Renal pelvis (tissue), 12 donors: ENCODE data around the gene TFAP2B. TPM values are rescaled to one million over a fixed set of nuclear protein-coding genes. Genes with fewer than 3 reads are reported as not detected.
A peak's percentile ranks its signal among the peaks of the same experiment; 100 is the strongest.

ENCODE experiments used
- DNase-seq: peaks from one replicate; pipeline ENCODE4 v3.0.0-alpha.2; 2013
- long read RNA-seq, 16 experiments: transcript quantifications; one replicate each; lab custom pipeline, GENCODE V29; 2026
- polyA plus RNA-seq, 3 donors: library from polyadenylated mRNA; unstranded; fragments of 120-200 nt; gene quantifications; one replicate each; pipeline ENCODE4 v1.2.1, GENCODE V29; 2013; ENCODE audit not compliant: insufficient read length in 3 of 3

Gene TFAP2B
- polyA plus RNA-seq = 10 to 100 TPM; 11.8 to 17.1 (median 12.2) TPM
- long read RNA-seq, donor 1, full-length matches to known transcripts = 16 of 30 reads
- long read RNA-seq, donor 1, partial matches to known transcripts = 14 of 30 reads
- long read RNA-seq, donor 1, other reads (novel, unspliced or antisense) = 0 of 30 reads
- long read RNA-seq, donor 2, full-length matches to known transcripts = 22 of 40 reads
- long read RNA-seq, donor 2, partial matches to known transcripts = 0 of 40 reads
- long read RNA-seq, donor 2, other reads (novel, unspliced or antisense) = 18 of 40 reads
- long read RNA-seq, donor 3, transcript TFAP2B-203 (2 exons, 835 nt) = major isoform, 22 of 22 reads
- long read RNA-seq, donor 3, partial matches to known transcripts = 0 of 22 reads
- long read RNA-seq, donor 3, other reads (novel, unspliced or antisense) = 0 of 22 reads
- long read RNA-seq, donor 4, transcript TFAP2B-203 (2 exons, 835 nt) = major isoform, 14 of 22 reads
- long read RNA-seq, donor 4, partial matches to known transcripts = 0 of 22 reads
- long read RNA-seq, donor 4, other reads (novel, unspliced or antisense) = 8 of 22 reads
- long read RNA-seq, donor 5, full-length matches to known transcripts = 4 of 4 reads
- long read RNA-seq, donor 5, partial matches to known transcripts = 0 of 4 reads
- long read RNA-seq, donor 5, other reads (novel, unspliced or antisense) = 0 of 4 reads
- long read RNA-seq, donor 6, transcript TFAP2B-203 (2 exons, 835 nt) = major isoform, 12 of 29 reads
- long read RNA-seq, donor 6, partial matches to known transcripts = 0 of 29 reads
- long read RNA-seq, donor 6, other reads (novel, unspliced or antisense) = 17 of 29 reads
- long read RNA-seq, donor 7, full-length matches to known transcripts = 20 of 20 reads
- long read RNA-seq, donor 7, partial matches to known transcripts = 0 of 20 reads
- long read RNA-seq, donor 7, other reads (novel, unspliced or antisense) = 0 of 20 reads
- long read RNA-seq, donor 8, partial matches to known transcripts = 0 of 1 reads
- long read RNA-seq, donor 8, other reads (novel, unspliced or antisense) = 0 of 1 reads
- long read RNA-seq, donor 9, transcript TFAP2B-203 (2 exons, 835 nt) = major isoform, 12 of 24 reads
- long read RNA-seq, donor 9, partial matches to known transcripts = 12 of 24 reads
- long read RNA-seq, donor 9, other reads (novel, unspliced or antisense) = 0 of 24 reads
- long read RNA-seq, donor 10, full-length matches to known transcripts = 10 of 21 reads
- long read RNA-seq, donor 10, partial matches to known transcripts = 0 of 21 reads
- long read RNA-seq, donor 10, other reads (novel, unspliced or antisense) = 11 of 21 reads
- long read RNA-seq, donor 11, transcript TFAP2B-203 (2 exons, 835 nt) = major isoform, 11 of 11 reads
- long read RNA-seq, donor 11, partial matches to known transcripts = 0 of 11 reads
- long read RNA-seq, donor 11, other reads (novel, unspliced or antisense) = 0 of 11 reads
- long read RNA-seq, donor 12, transcript TFAP2B-203 (2 exons, 835 nt) = major isoform, 11 of 11 reads
- long read RNA-seq, donor 12, partial matches to known transcripts = 0 of 11 reads
- long read RNA-seq, donor 12, other reads (novel, unspliced or antisense) = 0 of 11 reads
- long read RNA-seq, donor 13, transcript TFAP2B-203 (2 exons, 835 nt) = major isoform, 19 of 27 reads
- long read RNA-seq, donor 13, partial matches to known transcripts = 0 of 27 reads
- long read RNA-seq, donor 13, other reads (novel, unspliced or antisense) = 8 of 27 reads
- long read RNA-seq, donor 14, full-length matches to known transcripts = 30 of 43 reads
- long read RNA-seq, donor 14, partial matches to known transcripts = 0 of 43 reads
- long read RNA-seq, donor 14, other reads (novel, unspliced or antisense) = 13 of 43 reads
- long read RNA-seq, donor 15, transcript TFAP2B-203 (2 exons, 835 nt) = major isoform, 10 of 21 reads
- long read RNA-seq, donor 15, partial matches to known transcripts = 0 of 21 reads
- long read RNA-seq, donor 15, other reads (novel, unspliced or antisense) = 11 of 21 reads
- long read RNA-seq, donor 16, full-length matches to known transcripts = 15 of 27 reads
- long read RNA-seq, donor 16, partial matches to known transcripts = 0 of 27 reads
- long read RNA-seq, donor 16, other reads (novel, unspliced or antisense) = 12 of 27 reads

DNA sequence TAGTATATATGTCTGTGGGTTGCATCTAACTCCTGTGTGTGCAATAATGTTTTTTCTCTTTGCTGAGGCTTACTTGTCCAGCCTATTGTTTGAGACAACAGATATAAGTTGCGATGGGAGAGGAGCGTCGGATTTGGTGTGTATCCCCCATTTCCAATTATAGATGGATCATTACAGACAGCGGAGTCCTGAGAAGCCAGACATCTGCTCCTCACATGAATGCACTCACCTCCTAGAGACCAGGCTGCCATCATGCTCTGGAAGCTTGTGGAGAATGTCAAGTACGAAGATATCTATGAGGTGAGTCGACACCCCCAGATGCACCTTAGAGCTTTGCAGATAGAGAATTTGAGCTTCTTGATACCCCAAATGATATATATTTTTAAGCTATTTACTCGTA lies at the start of gene TFAP2B:
Gene TFAP2B (plus strand): TSS at position 199 of the 400 bp plus-strand sequence. CDS start 21 bp downstream, at position 220.
- DNase-seq = no peak

DNA sequence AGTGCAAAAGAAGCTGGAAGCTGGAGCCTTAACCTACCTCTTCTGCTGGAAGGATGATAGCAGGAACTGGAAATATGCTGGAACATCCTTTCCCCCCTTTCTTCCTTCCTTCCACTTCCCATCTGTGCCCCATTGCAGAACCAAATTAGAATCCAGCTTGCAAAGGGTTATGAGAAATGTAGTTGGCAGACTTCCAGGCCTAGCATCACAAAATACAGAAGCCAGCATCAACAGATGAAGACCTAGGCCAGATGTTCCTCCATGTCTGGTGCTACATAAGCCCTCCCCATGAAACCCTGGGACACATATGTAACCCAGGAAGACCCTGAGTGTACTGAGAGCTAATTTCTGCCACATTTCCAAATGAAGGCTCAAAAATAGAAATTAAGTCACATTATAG lies 40.0 kb upstream of the TFAP2B start:
- DNase-seq = no peak

DNA sequence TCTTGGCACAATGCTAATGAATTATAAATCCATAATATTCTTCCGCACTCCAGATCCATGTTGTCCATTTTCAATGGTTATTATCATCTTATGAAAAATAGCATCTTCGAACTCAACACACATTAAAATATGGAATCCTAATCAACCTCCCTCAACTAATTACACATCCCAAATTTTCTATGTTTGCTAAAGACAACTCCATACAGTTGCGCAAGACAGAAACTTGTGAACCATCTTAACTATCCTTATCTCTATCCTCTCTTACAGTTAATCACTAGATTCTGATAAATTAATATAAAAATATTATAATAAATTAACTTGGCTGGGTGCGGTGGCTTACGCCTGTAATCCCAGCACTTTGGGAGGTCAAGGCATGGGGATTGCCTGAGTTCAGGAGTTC lies 38.3 kb upstream of the TFAP2B start:
- DNase-seq = no peak

DNA sequence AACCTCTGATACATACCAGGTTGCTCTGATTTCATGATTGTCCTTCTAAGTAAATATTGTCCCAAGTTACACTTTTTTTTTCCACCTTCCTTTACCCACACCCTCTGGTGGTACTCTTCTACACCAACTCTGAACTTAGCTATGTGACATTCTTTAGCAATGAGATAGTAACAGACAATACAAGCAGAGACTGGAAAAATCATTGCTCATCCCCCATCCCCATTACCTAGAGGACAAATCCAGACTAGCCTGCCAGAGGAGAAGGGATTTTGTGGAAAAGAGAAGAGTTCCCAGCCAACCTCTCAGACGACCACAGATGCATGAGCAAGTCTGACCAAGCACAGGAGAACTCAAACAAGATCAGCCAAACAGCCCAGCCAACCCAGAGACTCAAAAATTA lies 32.8 kb upstream of the TFAP2B start:
- DNase-seq = no peak

DNA sequence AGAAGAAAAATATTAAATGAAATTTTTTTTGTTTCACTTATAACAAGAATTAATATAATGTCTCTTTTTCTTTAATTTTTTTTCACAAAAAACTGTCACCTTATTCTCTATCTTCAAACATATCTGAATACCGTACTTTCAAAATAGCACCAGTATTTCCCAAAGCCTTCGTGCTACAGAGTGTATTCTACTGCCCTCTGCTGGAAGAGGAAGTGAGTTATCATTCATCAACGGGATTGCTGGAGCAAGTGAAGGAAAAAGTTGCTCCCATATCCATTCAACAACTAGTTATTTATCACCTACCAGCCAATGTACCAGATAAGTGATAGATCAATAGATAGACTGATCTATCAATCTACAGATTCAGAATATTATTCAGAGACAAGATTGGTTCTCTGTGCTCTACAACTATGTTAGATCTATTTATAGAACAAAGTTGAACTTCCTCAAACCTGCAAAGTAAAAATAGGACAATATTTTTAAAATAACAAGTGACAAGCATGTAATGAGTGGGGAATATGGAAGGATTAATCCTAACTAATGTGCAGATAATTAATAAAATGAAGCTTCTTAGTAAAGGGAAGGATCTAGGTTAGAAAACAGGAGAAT lies 26.7 kb upstream of the TFAP2B start:
- peak; percentile 30 for DNase-seq

DNA sequence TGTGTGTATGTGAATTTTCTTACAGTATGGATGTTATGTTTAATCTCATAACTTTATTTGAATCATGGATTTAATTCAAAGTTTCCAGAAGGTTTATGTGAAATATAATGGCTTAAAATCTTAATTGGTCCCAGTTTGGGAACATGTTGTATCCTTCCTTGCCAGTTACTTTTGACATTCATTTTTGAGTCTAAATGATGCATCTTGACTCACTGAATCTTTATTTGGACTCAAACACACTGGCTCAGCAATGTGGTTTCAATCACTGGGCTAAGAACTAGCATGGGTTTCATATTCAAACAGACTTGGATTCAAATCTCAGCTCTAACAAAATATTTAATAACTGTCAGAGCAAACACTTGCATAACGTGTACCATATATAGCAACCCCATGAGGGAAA lies 25.9 kb upstream of the TFAP2B start:
- no peak for DNase-seq

DNA sequence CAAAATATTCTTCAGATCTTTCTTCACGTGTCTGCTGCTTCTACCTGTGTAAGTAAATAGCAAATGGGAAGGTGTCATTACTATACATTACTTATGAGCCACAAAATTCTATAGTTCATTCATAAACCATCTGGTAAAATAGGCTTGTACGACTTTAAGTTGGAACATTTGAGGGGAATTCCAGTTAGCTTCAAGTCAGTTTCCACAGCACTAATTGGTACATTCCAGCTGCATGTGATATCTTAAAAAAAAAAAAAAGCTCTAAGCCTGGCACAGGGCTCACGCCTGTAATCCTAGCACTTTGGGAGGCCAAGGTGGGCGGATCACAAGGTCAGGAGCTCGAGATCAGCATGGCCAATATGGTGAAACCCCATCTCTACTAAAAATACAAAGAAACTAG lies 23.1 kb upstream of the TFAP2B start:
- no peak for DNase-seq

DNA sequence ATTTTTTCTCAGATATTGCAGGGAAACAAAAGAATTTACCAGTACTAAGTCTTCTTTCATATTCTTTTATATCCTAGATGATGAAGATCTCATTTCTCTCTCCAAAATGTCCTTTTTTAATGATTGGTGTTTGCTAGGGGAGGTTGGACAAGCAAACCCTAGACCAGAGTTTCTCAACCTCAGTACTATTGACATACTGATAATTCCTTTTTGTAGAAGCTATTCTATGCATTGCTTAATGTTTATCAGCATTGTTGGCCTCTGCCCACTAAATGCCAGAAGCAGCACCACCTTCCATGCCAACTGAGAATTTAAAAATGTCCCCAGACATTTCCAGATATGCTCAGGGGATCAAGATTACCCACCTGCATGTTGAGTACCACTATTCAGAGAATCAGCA lies 14.4 kb upstream of the TFAP2B start:
- DNase-seq = no peak

DNA sequence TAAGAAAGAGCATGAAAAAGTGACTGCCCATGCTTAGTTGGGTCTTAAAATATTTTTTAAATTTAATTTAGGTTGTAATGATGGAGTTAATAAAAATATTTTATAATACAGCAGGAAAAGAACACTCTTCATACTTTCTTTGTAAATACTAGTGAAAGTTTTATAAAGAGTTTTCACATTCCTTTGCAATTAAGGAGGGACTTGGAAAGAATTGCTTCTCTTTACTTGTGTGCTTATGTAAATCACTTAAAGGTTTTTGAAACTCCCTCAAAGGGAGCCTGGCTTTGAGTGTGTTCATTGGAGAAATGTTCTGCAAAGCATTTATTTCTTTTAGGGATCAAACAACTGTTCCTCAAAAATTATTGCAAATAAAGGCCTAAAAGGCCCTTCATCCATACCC lies 11.6 kb upstream of the TFAP2B start:
- no peak for DNase-seq

DNA sequence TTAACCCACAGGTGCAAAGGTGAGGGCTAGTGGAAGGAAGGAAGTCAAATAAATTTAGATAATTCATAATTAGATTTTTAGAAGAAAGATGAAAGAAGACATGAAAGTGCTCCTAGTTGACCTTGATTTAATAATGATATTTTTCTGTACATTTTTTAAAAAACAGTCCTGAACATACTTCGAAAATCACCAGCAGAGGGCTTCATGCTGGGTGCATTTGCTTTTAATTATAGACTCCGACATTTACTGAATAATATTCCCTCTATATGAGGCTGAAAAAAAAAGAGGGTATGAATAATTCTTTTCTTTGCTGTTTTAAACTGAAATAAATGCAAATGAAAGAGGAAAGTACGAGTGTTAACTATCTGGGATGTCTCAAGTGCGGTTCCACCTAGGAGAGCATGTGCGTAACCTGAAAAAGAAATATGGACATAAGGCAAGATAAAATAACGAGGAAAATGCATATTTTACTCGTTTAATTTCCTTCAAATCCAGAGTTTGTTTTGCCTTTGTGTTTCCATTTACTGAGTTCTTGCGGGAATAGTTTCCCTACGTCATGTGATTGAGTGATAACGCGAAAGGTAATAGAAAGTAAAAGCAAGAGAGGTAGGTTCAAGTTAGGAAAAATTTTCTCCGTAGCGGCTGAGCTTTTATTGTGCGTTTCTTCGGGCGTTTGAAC lies 3.1 kb upstream of the TFAP2B start:
- DNase-seq = no peak

DNA sequence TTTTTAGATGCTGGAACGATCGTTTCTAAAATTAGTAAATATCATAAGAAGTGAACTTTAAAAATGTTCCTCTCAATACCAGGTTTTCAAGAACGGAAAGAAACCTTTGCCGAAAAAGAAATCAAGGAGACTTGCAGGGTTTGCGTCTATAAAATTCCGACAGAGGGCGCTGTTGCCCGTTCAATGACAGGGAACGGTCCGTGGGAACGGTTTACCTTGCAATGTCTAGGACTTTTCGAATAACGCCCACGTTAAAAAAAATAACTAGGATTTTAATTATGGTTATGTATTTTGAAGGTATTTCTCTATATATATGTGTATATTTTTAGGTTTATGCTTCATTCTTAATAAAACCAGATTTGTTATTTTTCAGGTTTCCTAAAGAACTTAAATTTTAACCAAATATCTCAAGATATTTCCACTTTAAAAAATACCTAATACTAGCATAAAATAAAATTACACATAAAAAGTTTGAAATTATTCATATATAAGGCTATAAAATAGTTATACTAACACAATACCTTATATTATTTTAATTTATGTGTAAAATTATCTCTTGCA lies 2.5 kb upstream of the TFAP2B start:
- peak; percentile 78 for DNase-seq

DNA sequence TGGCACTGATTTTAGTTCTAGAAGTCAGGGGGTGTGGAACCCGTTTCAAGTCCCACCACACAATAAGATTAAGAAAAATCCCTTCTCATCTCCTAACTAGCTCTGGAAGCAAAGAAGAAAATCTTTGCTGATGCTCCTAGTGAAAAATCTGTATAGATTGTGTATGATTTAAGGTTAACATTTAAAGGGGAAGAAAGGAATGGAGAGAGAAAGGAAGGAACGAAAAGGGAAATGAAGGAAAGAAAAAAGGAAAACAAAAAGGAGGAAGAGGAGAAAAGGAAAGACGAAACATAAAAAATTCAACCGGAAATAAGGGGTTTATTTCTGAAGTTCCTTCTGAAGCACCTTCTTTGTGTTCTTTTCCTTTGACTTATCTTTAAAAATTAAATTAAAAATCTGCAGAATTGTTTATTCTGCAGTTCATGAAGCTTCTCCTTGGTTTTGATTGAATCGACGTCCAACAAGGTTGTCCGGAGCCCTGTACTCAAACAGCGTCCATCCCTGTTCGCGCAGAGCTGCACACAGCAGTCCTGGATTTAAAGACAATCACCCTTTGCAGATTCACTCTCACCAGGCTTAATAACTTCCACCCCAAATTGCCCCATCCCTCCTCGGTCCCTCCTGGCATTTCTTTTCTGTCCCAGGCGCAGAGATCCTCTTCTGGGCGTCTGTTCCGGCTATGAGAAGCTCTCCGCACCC lies 1.6 kb upstream of the TFAP2B start:
- DNase-seq = no peak

DNA sequence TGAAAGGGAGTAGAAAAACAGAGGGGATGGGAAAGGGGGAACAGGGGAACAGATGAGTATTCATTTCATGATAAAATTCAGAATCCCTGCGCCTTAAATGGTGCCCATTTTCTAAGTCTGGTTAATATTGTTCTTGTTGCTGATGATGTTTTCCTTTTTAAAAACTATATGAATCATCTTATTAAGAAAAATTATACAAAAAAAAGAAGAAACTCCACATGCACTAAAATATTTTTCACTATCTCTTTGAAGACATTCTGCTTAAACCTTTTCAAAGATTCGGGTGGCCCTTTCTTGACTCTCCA lies 1.1 kb upstream of the TFAP2B start:
- no peak for DNase-seq

DNA sequence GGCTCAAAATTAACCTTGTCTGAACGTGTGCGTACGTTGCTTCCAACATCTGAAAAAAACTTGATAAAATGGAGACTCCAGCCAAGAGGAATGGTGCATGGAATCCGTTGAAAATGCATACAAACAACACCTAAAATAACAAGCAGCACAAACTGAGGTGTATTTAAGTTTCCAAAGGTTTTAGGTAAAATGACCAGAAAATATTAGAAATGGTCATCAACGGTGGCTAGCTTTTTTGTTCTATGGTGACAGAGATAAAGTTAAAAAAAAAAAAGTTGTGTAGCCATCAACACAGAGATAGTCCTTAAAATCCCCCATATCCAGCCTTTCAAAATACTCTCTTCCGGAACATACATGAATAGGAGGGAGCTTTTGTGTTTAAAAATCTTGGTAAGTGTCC lies 651 bp upstream of the TFAP2B start:
- no peak for DNase-seq

DNA sequence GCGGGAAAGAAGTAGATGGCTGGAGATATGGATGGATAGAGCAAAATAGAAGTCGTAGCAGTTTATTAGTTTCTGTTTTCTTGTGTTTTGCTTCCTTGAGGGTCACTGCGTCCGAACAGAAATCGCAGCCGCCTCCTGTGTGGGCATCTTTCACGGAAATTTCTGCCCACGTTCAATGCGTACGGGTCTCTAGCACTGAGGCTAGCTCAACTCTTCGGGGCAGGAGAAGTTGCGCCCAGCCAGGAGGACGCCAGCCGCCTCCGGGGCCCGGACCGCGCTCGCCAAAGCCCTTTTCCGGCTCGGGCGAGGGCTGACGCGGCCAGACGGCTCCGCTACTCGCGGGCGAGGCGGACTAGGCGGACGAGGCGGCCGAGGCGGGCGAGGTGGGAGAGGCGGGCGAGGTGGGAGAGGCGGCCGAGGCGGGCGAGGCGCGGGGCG lies 814 bp downstream of the TFAP2B start:
- no peak for DNase-seq

DNA sequence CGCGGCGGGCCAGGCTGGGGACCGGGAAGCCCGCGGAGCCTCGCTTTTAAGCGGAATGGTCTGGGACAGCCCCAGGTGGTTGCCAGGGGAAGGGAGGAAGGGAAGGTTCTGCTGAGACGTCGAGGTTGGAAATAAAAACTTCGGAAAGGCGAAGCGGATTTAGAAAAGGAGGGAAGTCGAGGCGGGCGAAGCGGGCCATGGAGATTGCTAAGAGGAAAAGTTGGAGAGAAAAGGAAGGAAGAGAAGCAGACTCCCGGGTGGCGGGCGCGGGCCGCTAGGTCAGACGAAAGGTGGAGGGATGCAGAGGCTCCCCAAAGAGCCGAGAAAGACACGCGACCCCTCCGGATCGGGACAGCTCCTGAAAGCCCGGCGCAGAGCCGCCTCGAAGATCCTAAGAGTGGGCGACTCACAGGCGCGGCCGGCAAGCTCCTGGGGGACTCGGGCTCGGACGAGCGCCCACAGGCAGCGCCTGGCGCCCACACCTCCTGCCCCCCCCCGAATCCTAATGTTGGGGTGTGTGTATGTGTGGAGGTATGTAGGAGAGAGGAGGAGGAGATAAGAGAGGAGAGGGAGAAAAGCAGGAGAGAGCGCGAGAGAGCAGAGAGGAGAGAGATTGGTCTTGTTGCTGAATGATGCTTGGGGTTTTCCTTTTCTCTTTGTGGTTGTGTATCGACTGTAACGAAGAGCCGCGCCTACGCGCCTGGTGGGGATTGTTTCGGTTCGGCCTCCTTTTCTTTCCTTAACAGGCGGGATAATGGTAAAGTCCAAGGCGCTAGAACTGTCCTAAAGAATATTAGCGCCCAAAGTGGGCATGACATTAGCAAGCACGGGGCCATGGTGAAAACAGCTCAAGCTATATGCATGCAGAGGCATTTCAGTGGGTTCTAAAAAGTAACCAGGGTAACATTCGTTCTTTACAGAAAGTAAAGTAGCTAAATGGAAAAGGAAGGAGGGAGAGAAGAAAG lies 1.5 kb downstream of the TFAP2B start:
- no peak for DNase-seq

DNA sequence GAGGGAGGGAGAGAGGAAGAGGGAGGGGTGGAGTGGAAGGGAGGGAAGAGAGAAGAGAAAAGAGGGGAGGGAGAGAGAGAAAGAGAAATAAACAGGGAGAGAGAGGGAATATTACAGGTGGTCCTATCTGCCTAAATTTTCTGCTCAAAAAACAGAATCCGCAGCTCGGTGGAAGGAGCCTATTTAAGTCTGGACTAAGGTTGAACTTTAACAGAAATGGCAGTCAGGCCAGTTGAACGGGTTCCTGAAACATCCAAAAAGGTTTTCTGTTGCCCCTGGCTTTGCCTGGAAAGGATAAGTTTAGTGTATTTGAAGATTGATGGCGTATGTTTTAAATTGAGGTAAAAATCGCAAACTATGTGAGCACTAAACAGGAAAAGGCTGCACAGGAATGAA lies 2.2 kb downstream of the TFAP2B start:
- DNase-seq = no peak
